Measurements from ENCODE around the gene CDKN1A.

GRCh38 chr6:36642913-36643817 lies 35.3 kb upstream of the CDKN1A start:
- TF ChIP-seq CTCF (IDR thresholded peaks at IDR 0.05) (no peak), POLR2A (IDR thresholded peaks at IDR 0.05) (no peak)

Data from uterus (tissue), 2 donors.